Large intestine (tissue), 3 donors: Measurements from ENCODE around the gene SORT1. TPM values are rescaled to one million over a fixed set of nuclear protein-coding genes. Genes with fewer than 3 reads are reported as not detected.

ENCODE experiments used
- DNase-seq, 2 donors: peaks; one replicate each; pipeline versions ENCODE4 v3.0.0 to v3.0.0-alpha.2; 2013
- H3K27ac ChIP-seq: one replicate; pipeline ENCODE4 v1.5.1; 2013; ENCODE audit warnings: low read length
- H3K27me3 ChIP-seq: 2 replicates; pipeline ENCODE4 v1.6.1; 2013; ENCODE audit warnings: low read length; ENCODE audit not compliant: control insufficient read depth, insufficient read depth
- H3K36me3 ChIP-seq: 2 replicates; pipeline ENCODE4 v1.6.1; 2013; ENCODE audit warnings: low read length; ENCODE audit not compliant: control insufficient read depth, insufficient read depth
- H3K4me1 ChIP-seq: one replicate; pipeline ENCODE4 v1.6.1; 2013; ENCODE audit warnings: low read length; ENCODE audit not compliant: control insufficient read depth, insufficient read depth
- H3K4me3 ChIP-seq: one replicate; pipeline ENCODE4 v1.5.1; 2013; ENCODE audit warnings: low read length
- H3K9me3 ChIP-seq: one replicate; pipeline ENCODE4 v1.6.1; 2013; ENCODE audit warnings: mild to moderate bottlenecking, low read depth, low read length, moderate library complexity; ENCODE audit not compliant: control insufficient read depth
- WGBS: methylation state at CpG from one replicate; pipeline ENCODE4 v1.1.5; 2013; ENCODE audit warnings: low lambda C conversion rate; ENCODE audit not compliant: insufficient coverage; 5-methylcytosine and 5-hydroxymethylcytosine counted together
- polyA plus RNA-seq: library from polyadenylated mRNA; unstranded; fragments of 120-200 nt; gene quantifications from one replicate; pipeline ENCODE4 v1.2.1, GENCODE V29; 2013

The SORT1 gene
- polyA plus RNA-seq, 1 donor: 41.7 TPM

DNA sequence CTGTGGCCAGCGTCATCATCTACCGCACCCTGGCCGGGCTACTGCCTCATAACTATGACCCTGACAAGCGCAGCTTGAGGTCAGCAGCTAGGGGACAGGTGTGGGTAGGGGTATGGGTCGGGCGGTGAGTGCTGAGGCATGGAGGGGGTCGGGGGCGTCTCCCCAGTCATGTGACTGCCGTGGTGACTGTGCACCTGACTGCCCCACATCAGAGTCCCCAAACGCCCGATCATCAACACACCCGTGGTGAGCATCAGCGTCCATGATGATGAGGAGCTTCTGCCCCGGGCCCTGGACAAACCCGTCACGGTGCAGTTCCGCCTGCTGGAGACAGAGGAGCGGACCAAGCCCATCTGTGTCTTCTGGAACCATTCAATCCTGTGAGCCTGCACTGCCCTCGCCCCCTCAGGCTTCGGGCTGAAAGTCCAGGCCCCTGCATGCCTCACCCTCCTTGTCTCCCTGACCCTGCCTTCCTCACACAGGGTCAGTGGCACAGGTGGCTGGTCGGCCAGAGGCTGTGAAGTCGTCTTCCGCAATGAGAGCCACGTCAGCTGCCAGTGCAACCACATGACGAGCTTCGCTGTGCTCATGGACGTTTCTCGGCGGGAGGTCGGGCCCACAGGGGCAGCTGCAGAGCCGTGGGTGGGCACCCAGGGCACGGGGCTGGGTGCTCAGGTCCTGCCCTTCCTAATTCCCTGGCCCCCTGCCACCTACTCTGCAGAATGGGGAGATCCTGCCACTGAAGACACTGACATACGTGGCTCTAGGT, 128.3 kb downstream of the SORT1 start:
- H3K27me3 ChIP-seq: no peaks in the 10 kb centered on the region
- WGBS: no CpG with 5 or more reads among the region's 33 CpGs
- peaks cover 2% of the 10 kb centered on the region for H3K9me3 ChIP-seq
- peaks cover 21% of the 10 kb centered on the region for H3K4me1 ChIP-seq
- no peak overlapping the region for H3K4me3 ChIP-seq
- no peak overlapping the region for H3K27ac ChIP-seq
- peaks cover 35% of the 10 kb centered on the region for H3K36me3 ChIP-seq
- no peak for DNase-seq

DNA sequence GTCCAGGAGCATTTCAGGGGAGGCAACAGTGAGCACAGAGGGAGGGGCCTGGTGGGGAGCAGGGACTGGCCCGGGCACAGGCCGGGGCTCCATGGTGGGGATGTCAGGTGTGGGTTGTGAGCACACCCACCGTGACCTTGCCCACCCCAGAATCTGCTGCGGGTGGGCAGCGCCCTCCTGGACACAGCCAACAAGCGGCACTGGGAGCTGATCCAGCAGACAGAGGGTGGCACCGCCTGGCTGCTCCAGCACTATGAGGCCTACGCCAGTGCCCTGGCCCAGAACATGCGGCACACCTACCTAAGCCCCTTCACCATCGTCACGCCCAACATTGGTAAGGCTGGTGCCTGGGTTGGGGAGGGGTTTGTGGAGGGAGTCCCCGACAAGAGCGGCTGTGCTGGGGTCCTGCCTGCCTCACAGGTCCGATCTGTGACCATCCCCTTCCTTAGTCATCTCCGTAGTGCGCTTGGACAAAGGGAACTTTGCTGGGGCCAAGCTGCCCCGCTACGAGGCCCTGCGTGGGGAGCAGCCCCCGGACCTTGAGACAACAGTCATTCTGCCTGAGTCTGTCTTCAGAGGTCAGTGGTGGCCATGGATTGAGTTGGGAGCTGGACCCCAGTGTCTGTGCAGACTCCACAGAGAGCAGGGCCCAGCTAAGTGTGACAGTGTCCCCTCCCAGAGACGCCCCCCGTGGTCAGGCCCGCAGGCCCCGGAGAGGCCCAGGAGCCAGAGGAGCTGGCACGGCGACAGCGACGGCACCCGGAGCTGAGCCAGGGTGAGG, 129.1 kb downstream of the SORT1 start:
- Histone ChIP-seq H3K4me1 (peaks cover 13% of the 10 kb centered on the region), H3K36me3 (peaks cover 35% of the 10 kb centered on the region), H3K4me3 (no peak overlapping the region), H3K27me3 (no peaks in the 10 kb centered on the region), H3K27ac (no peak overlapping the region), H3K9me3 (peaks cover 2% of the 10 kb centered on the region)
- no peak for DNase-seq
- WGBS: no CpG with 5 or more reads among the region's 29 CpGs

DNA sequence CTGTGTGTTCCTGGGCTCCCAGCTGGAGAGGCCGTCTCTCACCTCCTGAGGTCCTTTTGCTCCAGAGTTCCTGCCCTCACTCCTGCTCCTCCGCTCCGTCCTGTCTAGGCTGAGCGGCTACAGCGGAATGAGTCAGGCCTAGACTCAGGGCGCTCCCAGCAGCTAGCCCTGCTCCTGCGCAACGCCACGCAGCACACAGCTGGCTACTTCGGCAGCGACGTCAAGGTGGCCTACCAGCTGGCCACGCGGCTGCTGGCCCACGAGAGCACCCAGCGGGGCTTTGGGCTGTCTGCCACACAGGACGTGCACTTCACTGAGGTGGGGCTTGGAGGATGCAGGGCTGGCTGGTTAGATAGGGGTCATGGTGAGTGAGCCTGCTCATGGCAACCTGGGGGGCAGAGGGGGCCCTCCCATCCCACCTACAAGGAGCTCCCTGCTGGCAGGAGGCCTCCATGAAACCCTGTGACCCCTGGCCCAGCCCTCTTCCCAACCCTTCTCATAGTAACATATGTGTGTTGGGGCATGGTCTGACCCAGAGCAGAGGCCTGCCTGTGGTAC, 129.9 kb downstream of the SORT1 start:
- Histone ChIP-seq H3K27ac (no peak overlapping the region), H3K9me3 (no peaks in the 10 kb centered on the region), H3K4me3 (no peak overlapping the region), H3K36me3 (peaks cover 35% of the 10 kb centered on the region), H3K27me3 (no peaks in the 10 kb centered on the region), H3K4me1 (peaks cover 5% of the 10 kb centered on the region)
- no CpG with 5 or more reads among the region's 17 CpGs for WGBS
- DNase-seq: no peak

DNA sequence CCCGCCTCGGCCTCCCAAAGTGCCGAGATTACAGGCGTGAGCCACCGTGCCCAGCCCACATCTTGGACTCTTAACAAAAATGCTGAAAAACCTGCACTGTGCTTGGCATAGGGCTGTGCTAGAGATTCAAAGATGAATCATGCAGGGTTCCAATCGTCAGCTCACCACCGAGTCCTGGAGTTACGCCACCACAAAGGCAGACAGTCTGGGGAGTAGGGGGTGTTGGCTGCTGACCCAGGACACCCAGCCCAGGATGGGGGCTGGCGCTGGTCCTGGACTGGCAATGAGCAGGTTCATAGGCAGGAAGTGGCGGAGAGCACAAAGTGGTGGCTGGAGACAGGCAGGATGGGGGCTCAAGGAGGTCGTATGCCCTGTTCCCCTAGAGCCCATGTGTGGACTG, 130.8 kb downstream of the SORT1 start:
- no CpG with 5 or more reads among the region's 11 CpGs for WGBS
- Histone ChIP-seq H3K27me3 (no peaks in the 10 kb centered on the region), H3K27ac (no peak overlapping the region), H3K36me3 (peaks cover 32% of the 10 kb centered on the region), H3K4me3 (no peak overlapping the region), H3K4me1 (no peaks in the 10 kb centered on the region), H3K9me3 (no peaks in the 10 kb centered on the region)
- no peak for DNase-seq

DNA sequence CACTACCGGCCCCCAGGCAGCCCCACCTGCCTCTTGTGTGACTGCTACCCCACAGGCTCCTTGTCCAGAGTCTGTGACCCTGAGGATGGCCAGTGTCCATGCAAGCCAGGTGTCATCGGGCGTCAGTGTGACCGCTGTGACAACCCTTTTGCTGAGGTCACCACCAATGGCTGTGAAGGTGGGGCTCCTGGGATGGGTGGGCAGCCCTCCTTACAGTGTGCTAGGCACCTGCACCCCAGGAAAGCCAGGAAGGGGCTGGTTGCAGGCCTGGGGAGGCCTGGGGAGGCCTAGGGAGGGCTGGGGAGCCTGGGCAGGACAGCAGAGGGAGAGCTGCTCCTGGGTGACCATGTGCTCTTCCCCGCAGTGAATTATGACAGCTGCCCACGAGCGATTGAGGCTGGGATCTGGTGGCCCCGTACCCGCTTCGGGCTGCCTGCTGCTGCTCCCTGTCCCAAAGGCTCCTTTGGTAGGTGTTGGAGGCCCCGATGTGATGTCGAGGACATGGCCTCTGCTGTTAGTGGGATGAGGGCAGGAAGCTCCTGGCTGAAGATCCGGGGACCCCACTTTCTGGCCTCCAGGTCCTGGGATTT, 131.9 kb downstream of the SORT1 start:
- peaks cover 29% of the 10 kb centered on the region for H3K36me3 ChIP-seq
- no peak overlapping the region for H3K4me3 ChIP-seq
- no peak overlapping the region for H3K27ac ChIP-seq
- H3K9me3 ChIP-seq: no peaks in the 10 kb centered on the region
- DNase-seq: no peak
- WGBS: 100% methylated on average over 1 of the region's 13 CpGs
- no peaks in the 10 kb centered on the region for H3K27me3 ChIP-seq
- no peaks in the 10 kb centered on the region for H3K4me1 ChIP-seq

DNA sequence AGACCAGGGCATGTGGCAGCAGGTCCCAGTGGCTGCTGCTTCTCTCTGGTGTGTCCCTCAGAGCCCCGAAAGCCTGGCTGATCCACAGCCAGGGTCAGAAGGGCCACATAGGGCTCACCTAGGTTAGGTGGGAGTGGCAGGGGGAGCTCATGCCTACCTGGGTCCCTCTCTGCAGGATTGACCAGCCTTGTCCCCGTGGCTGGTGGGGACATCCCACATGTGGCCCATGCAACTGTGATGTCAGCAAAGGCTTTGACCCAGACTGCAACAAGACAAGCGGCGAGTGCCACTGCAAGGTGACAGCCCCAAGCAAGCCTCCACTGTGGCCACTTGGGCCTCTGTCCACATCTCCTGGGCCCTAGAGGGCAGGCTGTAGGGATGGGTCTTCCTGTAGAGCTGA, 132.7 kb downstream of the SORT1 start:
- no peak for DNase-seq
- no CpG with 5 or more reads among the region's 4 CpGs for WGBS

DNA sequence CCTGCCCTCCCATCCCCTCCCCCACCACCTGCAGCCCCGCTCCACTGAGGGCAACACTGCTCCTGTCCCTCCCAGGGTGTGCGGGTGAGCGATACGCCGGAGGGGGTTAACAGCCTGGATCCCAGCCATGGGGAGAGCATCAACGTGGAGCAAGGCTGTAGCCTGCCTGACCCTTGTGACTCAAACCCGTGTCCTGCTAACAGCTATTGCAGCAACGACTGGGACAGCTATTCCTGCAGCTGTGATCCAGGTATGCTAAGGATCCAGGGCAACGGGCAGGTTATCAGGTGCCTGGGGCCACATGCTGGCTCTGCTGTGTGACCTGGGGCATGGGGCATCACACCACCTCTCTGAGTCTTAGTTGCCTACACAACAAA, 133.4 kb downstream of the SORT1 start:
- H3K4me1 ChIP-seq: no peaks in the 10 kb centered on the region
- H3K27ac ChIP-seq: no peak overlapping the region
- H3K9me3 ChIP-seq: no peaks in the 10 kb centered on the region
- H3K4me3 ChIP-seq: no peak overlapping the region
- no peak for DNase-seq
- no peaks in the 10 kb centered on the region for H3K27me3 ChIP-seq
- H3K36me3 ChIP-seq: peaks cover 23% of the 10 kb centered on the region
- no CpG with 5 or more reads among the region's 9 CpGs for WGBS

More for the DNA sequence above, 132.7 kb downstream of the SORT1 start:
- Histone ChIP-seq H3K4me1 (no peaks in the 10 kb centered on the region), H3K36me3 (peaks cover 25% of the 10 kb centered on the region), H3K27ac (no peak overlapping the region), H3K9me3 (no peaks in the 10 kb centered on the region), H3K4me3 (no peak overlapping the region), H3K27me3 (no peaks in the 10 kb centered on the region)

DNA sequence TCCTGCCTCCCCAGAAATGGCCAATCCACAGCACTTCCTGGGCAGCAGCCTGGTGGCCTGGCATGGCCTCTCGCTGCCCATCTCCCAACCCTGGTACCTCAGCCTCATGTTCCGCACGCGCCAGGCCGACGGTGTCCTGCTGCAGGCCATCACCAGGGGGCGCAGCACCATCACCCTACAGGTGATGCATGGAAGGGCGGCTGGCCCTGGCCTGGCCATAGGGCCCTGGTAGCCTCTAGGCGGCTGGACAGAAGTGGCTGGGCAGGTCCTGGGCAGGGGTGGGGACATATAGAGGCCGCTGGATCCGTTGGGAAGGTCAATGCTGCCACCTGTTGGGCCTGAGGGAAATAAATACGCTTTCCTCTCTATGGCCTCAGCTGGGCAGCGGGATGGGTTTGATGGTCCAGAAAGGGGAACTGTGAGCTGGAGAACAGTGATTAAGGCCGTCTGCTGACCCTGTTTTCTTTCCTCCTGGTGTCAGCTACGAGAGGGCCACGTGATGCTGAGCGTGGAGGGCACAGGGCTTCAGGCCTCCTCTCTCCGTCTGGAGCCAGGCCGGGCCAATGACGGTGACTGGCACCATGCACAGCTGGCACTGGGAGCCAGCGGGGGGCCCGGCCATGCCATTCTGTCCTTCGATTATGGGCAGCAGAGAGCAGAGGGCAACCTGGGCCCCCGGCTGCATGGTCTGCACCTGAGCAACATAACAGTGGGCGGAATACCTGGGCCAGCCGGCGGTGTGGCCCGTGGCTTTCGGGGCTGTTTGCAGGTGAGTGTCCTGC, 133.9 kb downstream of the SORT1 start:
- peaks cover 22% of the 10 kb centered on the region for H3K36me3 ChIP-seq
- no peak overlapping the region for H3K27ac ChIP-seq
- H3K9me3 ChIP-seq: no peaks in the 10 kb centered on the region
- peak; percentile 64 to 76 for DNase-seq
- no peak overlapping the region for H3K4me3 ChIP-seq
- H3K4me1 ChIP-seq: no peaks in the 10 kb centered on the region
- H3K27me3 ChIP-seq: no peaks in the 10 kb centered on the region
- no CpG with 5 or more reads among the region's 29 CpGs for WGBS

DNA sequence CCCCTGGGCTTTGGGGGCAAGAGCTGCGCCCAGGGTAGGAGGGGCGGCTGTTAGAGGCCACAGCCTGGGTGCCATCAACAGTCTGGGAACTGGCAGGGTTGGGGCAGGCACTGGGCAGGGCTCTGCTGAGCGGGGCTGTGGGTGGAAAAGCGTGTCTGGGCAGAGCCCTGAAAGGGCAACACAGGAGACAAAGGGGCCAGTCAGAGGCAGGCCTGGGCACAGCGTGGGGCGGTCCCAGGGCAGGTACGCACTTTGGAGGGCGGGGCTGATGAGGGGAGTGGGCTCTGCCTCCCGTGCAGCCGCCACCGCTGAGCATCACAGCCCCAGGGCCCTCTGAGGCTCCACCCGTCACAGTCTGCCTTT, 134.5 kb downstream of the SORT1 start:
- no peaks in the 10 kb centered on the region for H3K4me1 ChIP-seq
- no peaks in the 10 kb centered on the region for H3K27me3 ChIP-seq

More for the DNA sequence above, 134.5 kb downstream of the SORT1 start:
- H3K4me3 ChIP-seq: no peak overlapping the region
- H3K36me3 ChIP-seq: peaks cover 18% of the 10 kb centered on the region
- no peak for DNase-seq
- no peak overlapping the region for H3K27ac ChIP-seq
- H3K9me3 ChIP-seq: no peaks in the 10 kb centered on the region
- WGBS: no CpG with 5 or more reads among the region's 12 CpGs
